Measurements from ENCODE around the gene TRIP10.

DNA sequence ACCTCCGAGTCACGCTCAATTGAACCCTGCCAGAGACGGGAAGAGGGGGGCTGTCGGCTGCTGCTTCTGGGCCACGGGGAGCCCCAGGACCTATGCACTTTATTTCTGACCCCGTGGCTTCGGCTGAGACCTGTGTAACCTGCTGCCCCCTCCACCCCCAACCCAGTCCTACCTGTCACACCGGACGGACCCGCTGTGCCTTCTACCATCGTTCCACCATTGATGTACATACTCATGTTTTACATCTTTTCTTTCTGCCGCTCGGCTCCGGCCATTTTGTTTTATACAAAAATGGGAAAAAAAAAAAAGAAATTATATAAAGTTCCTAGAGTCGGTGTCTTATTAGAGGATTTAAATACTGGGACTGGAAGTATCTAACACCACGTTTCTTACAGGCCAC lies 11.7 kb downstream of the TRIP10 start:
- TF ChIP-seq, protein P1, sequence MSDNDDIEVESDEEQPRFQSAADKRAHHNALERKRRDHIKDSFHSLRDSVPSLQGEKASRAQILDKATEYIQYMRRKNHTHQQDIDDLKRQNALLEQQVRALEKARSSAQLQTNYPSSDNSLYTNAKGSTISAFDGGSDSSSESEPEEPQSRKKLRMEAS (IDR thresholded peaks at IDR 0.05) = no peak
- TF ChIP-seq, protein P2, sequence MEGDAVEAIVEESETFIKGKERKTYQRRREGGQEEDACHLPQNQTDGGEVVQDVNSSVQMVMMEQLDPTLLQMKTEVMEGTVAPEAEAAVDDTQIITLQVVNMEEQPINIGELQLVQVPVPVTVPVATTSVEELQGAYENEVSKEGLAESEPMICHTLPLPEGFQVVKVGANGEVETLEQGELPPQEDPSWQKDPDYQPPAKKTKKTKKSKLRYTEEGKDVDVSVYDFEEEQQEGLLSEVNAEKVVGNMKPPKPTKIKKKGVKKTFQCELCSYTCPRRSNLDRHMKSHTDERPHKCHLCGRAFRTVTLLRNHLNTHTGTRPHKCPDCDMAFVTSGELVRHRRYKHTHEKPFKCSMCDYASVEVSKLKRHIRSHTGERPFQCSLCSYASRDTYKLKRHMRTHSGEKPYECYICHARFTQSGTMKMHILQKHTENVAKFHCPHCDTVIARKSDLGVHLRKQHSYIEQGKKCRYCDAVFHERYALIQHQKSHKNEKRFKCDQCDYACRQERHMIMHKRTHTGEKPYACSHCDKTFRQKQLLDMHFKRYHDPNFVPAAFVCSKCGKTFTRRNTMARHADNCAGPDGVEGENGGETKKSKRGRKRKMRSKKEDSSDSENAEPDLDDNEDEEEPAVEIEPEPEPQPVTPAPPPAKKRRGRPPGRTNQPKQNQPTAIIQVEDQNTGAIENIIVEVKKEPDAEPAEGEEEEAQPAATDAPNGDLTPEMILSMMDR (IDR thresholded peaks at IDR 0.05; ENCODE audit: control extremely low read depth in 1 of 3, insufficient read depth in 1 of 3, low read depth in 1 of 3, low read length in 3 of 3) = no peak
- no peak for TF ChIP-seq RFX5 (IDR thresholded peaks at IDR 0.05; ENCODE audit: borderline replicate concordance, low read depth, low read length)
- no peak for TF ChIP-seq SIN3A (conservative IDR thresholded peaks at IDR 0.05 in 1 of 2, IDR thresholded peaks at IDR 0.05 in 1 of 2; ENCODE audit: low read depth in 1 of 2, low read length in 2 of 2)
- no peak for TF ChIP-seq EZH2 (IDR thresholded peaks at IDR 0.05; ENCODE audit: low read depth, low read length, severe bottlenecking)
- TF ChIP-seq, protein P3, sequence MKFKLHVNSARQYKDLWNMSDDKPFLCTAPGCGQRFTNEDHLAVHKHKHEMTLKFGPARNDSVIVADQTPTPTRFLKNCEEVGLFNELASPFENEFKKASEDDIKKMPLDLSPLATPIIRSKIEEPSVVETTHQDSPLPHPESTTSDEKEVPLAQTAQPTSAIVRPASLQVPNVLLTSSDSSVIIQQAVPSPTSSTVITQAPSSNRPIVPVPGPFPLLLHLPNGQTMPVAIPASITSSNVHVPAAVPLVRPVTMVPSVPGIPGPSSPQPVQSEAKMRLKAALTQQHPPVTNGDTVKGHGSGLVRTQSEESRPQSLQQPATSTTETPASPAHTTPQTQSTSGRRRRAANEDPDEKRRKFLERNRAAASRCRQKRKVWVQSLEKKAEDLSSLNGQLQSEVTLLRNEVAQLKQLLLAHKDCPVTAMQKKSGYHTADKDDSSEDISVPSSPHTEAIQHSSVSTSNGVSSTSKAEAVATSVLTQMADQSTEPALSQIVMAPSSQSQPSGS (IDR thresholded peaks at IDR 0.05; ENCODE audit: low read length) = no peak
- no peak for TF ChIP-seq YY1 (IDR thresholded peaks at IDR 0.05; ENCODE audit: low read depth, low read length)
- TF ChIP-seq BCL11A (IDR thresholded peaks at IDR 0.05; ENCODE audit: low read depth in 2 of 2, low read length in 2 of 2) = no peak
- TF ChIP-seq POLR2A (IDR thresholded peaks at IDR 0.05; ENCODE audit: control extremely low read depth in 1 of 2, low read depth in 2 of 2, low read length in 2 of 2) = no peak
- no peak for TF ChIP-seq CHD1 (IDR thresholded peaks at IDR 0.05; ENCODE audit: low read depth, low read length)
